ENCODE results near the gene CLEC5A.
"Not testable (repeated sequence)": the region's sequence is repeated elsewhere in the genome, so short reads cannot be mapped to it uniquely, and the experiment has no call there.

The CLEC5A gene

DNA sequence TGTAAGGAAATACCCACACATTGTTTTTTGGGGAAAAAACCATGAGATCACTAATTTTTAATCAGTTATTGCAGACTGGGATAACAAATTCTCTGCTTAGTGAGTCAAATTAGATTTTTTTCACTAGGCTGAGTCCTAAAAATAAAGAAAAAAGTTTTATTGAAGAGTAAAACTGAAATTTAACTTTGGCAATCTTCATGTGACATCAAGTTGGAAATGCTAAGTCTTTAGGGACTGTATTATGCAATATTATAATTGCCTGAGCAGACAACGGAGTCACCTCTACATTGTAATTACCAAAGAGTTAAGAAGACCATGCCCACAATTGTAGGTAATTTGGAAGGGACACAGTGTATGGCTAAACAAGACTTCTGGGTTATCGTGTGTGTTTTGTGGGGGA, 2.2 kb upstream of the CLEC5A start:
- no peak for DNase-seq (ENCODE audit: low spot score)

DNA sequence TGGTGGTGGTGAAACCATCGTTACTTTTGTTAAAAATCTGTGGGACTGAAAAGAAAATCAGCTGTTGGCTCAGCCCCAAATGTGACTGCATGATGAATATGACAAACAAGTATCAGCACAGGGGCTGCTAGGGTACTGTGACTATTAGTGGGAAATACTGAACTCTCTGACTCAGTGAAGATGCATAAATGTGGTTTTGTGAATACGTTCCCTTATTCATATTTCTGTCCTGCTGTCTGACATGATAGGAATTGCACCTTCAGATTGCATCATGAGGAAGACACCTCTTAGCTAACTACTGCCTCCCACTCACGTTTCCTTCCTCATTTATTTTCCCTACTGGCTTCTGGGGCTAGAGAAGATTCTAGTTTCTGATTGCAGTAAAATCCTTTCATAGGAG, 1.4 kb downstream of the CLEC5A start:
- DNase-seq (ENCODE audit: low spot score), result no peak

DNA sequence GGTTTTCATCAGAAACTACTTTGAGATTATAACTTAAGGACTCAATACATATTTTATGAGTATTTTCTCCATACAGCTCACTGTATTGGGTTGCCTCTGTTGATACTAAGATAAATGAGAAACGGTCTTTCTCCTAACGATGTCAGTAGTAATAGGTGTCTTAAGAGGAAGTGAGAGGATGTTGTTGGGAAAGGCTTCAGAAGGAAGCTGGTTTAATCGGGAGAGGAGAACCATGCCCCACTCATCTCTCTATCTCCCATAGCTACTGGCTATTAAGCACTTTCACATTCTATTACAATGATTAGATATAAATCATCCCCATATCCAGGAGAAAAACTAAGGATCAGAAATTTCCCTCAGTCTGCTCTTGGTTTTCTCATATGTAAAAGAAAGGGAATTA, 2.0 kb downstream of the CLEC5A start:
- no peak for DNase-seq (ENCODE audit: low spot score)

DNA sequence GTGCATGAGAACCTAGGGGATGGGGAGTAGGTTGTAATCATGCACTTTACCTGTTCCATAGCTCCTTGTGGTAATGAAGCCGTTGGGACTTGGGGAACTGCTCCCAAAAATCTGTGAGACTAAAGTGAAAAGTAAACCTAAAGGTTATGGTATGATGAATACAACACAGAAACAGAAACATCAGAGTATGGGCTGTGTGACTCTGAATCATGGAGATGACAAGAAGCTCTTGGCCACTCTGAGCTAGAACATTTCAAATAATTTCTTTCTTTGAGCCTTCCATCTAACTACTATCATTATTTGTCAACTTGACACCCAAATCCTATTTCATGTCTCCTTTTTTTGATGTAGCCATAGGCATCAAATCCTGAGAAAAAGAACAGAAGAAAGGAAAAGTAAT, 2.9 kb downstream of the CLEC5A start:
- no peak for DNase-seq (ENCODE audit: low spot score)

GRCh38 chr7:141941075-141941474, 5.7 kb downstream of the CLEC5A start:
- DNase-seq (ENCODE audit: low spot score), result no peak

DNA sequence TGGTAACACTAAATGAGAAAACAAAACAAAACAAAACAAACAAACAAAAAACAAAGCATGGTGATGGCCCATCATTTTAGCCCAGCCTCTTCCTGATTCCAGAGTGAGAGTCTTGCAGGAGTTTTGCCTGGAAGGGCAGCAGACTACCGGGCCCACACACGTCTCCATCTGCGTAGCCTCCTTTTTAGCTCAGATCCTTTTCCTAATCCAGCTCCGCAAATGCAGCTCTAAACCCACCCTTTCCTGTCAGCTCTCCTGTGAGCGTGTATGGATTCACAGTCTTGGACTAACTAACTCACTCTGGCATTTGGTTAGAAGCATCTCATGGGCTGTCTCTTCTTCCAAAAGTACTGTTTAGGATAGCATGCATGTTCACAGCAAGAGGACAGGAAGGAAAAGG, 16.6 kb downstream of the CLEC5A start:
- DNase-seq (ENCODE audit: low spot score), result no peak

- no peak for DNase-seq (ENCODE audit: low spot score)
Measured at GRCh38 chr7:141928845-141929195, 18.0 kb downstream of the CLEC5A start.

DNA sequence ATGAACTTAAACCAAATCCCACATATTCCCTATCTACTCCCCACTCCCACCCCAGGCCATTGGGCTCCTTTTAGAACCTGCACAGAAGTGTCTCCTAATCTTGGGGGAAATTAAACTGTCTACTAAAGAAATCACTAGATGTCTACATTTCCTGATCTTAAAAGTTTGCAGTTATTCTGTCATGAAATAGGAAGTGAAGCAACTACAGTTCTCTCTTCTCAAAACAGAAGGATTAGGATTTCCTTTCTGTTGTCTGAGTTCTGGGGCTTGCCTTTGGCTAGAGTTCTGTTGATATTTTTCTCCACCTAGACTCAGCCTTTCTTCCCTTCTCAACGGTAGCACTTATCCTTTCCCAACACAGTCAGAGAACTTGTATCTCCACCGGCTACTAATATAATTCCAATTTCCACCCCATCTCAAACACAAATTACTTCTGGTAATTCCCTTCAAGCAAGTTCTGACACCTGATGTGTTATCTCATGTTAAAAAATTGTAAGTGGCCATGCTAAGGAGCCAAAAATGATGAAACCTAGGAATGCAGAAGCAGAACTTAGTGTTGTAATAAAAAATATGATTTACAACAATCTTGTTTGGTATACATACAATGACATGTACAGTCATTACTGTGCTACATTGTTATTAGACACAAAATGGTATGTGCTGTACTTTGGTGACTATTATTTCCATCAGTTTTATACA, 18.5 kb downstream of the CLEC5A start:
- DNase-seq (ENCODE audit: low spot score), result no peak

- no peak for DNase-seq (ENCODE audit: low spot score)
Measured at GRCh38 chr7:141920281-141920680, 26.5 kb downstream of the CLEC5A start.

DNA sequence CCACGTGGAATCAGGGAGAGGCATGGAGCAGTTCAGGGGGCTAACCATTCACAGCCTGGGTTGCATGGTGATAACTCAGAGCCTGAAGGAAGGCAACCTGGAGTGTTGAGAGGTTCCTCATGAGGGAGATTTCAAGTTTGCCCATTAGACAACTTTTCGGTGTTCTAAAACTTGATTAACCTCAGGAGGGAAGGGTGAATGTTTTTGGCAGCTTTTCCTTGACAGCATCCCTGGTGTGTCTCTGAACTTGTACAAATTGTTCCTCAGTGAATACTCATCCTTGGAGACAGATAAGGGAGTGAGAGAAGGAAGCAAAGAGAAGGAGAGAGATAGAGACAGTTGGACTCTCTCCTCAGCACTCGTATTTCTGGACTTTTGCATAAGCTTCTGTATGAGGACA, 30.7 kb downstream of the CLEC5A start, which contains the start of gene OR9A4:
Gene OR9A4, plus strand, starts transcription at position 301 of the 400 bp plus-strand sequence. CDS start 2,477 bp downstream, outside the sequence.
- no peak for DNase-seq (ENCODE audit: low spot score)

- DNase-seq (ENCODE audit: low spot score), result no peak
Measured at GRCh38 chr7:141915565-141915964, 31.2 kb downstream of the CLEC5A start.

- no peak for DNase-seq (ENCODE audit: low spot score)
Measured at GRCh38 chr7:141911391-141911790, 35.4 kb downstream of the CLEC5A start.

DNA sequence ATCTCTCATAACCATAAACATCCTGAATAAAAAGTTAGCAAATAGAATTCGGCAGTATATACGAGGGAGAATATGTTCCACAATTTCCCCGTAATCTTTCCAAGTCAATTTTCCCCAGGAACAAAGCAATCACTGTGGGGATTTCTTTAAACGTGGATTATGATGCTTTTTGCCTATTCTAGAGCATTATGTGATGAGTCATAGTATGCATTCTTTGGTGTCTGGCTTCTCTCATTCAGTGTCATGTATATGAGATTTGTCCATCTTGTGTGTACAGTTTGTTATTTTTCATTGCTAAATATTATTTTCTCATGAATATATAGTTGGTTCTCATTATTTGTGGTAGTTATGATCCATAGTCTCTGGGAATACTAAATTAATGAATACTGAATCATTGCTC, 40.5 kb downstream of the CLEC5A start:
- no peak for DNase-seq (ENCODE audit: low spot score)

GRCh38 chr7:141899366-141899765, 47.4 kb downstream of the CLEC5A start:
- not testable (repeated sequence) for DNase-seq (ENCODE audit: low spot score)

DNA sequence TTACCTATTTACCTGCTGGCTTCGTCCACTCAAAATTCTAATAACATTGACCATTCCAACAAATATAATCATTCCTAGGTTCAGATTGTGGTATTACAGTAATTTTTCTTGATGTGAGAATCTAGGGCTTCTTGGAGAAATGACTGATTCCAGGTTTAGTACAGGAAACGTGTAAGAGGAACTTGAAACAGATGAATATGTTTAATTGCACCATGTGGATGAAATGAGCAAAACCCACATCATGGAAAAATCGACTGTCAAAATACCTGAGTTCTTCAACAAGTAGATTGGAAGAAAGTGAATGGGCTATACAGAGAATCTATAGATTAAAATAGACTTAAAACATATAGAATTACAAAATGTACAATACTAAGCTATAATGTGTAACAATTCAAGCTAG, 55.4 kb downstream of the CLEC5A start:
- DNase-seq (ENCODE audit: low spot score), result no peak

- no peak for DNase-seq (ENCODE audit: low spot score)
Measured at GRCh38 chr7:141889321-141889720, 57.5 kb downstream of the CLEC5A start.

DNA sequence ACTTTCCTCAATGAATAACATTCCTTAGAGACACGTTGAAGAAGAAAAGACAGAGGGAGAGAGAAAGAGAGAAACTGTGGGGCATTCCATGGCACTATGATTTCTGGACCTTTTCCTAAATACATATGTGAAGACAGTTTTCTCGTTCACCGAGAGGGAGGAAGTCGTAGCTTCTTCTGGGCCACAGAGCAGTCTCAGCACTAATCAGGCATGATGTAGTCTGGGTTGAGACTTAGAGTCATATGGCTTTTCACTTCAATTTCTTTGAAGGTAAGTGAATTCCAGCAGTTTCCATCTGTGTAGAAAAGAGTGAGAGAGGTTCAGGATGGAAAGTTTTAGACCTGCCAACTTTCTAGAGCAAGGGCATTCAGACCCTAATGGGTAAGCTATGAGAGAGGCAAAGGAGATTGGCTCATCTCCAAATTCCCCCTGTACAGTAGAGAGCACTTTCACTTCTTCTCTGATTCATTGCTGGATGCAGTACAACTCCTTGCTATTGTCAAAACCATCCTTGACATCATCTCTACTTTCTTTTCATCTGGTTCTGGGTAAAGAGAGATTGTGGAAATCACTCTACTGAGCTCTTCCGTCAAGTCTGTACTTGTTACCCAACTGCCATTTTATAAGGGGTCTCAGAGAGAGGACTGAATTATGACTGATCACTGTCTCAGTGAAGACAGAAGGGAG, 62.1 kb downstream of the CLEC5A start:
- no peak for DNase-seq (ENCODE audit: low spot score)

GRCh38 chr7:141880960-141881359, 65.8 kb downstream of the CLEC5A start:
- DNase-seq (ENCODE audit: low spot score), result no peak

DNA sequence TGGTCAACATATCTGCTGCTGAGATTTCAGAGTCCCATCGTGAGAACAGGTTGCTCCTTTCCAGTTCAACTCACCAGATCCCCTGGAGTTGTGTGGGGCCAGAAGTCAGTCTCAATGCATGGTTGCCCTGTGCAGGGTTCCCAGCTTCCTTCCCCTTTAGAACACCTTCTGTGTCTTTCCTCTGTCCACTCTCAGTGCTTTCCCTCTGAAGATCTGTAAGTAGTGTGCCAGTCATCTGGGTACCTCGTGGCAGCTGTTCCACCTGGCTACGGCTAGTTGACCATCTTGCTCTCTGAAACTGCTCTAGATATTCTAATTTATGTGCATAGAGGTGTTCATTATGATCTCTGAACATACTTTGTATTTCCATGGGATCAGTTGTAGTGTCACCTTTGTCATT, 69.4 kb downstream of the CLEC5A start:
- DNase-seq (ENCODE audit: low spot score), result no peak
